Airway epithelial cell (primary cell): ENCODE measurements around the gene PAX8. TPM values are rescaled to one million over a fixed set of nuclear protein-coding genes. Genes with fewer than 3 reads are reported as not detected.

Source experiments
- total RNA-seq: library from RNA; depleted of rRNA; stranded (reverse); fragments of >200 nt; gene quantifications from 2 replicates; pipeline ENCODE4 v1.2.3, GENCODE V29; 2015

The PAX8 gene
- total RNA-seq: 0.14 and 0.60 TPM in 2 replicates

GRCh38 chr2:113278742-113279139, at the start of gene PAX8:
Gene PAX8 (minus strand): TSS chr2:113278921. CDS start chr2:113278394, 527 bp downstream.

GRCh38 chr2:113173542-113174375, 105.0 kb downstream of the PAX8 start, which contains the start of gene PSD4:
Gene PSD4 (plus strand): TSS chr2:113173971. CDS start chr2:113182457, 8,486 bp downstream.

Other genes with a start within 250 kb of the PAX8 start
- gene IL36B, start 226.1 kb downstream of the PAX8 start, total RNA-seq: not detected in 2 replicates
- gene IL36RN, start 219.7 kb downstream of the PAX8 start, total RNA-seq: 9.6 and 11.6 TPM in 2 replicates
- gene IL1F10, start 211.0 kb downstream of the PAX8 start, total RNA-seq: 0.78 TPM in 1 of 2 replicates, not detected in the other
- 163 and 193 TPM in 2 replicates for gene IL1RN, start 151.3 kb downstream of the PAX8 start, total RNA-seq
- gene PSD4, start 105.0 kb downstream of the PAX8 start, total RNA-seq: 43.0 and 48.2 TPM in 2 replicates
- 17.9 and 24.3 TPM in 2 replicates for gene ZNG1B, start 158.8 kb upstream of the PAX8 start, total RNA-seq
- gene FOXD4L1, start 219.7 kb upstream of the PAX8 start, total RNA-seq: 0.05 TPM in 1 of 2 replicates, not detected in the other